Measurements from ENCODE around the gene PCGF1. TPM values are rescaled to one million over a fixed set of nuclear protein-coding genes. Genes with fewer than 3 reads are reported as not detected.

The PCGF1 gene
- total RNA-seq, 1 experiment from 2014 or later: 33.0 TPM

- peaks cover 10% of the 10 kb centered on the region for H3K27me3 ChIP-seq (replicated peaks; ENCODE audit: insufficient read depth, low read depth, low read length, poor library complexity)
- H3K36me3 ChIP-seq (ENCODE audit: insufficient read depth, low read length, poor library complexity, severe bottlenecking): peaks cover 5% of the 10 kb centered on the region
- H3K27ac ChIP-seq (ENCODE audit: low read depth, low read length, poor library complexity, severe bottlenecking): no peak overlapping the region
- intact Hi-C loops (cut with micrococcal nuclease; ENCODE audit: unreplicated experiment): loop anchor here (10.0 kb wide), 1 partner anchor 202 kb away; no protein-coding TSS in a partner anchor
- TF ChIP-seq, protein P1, sequence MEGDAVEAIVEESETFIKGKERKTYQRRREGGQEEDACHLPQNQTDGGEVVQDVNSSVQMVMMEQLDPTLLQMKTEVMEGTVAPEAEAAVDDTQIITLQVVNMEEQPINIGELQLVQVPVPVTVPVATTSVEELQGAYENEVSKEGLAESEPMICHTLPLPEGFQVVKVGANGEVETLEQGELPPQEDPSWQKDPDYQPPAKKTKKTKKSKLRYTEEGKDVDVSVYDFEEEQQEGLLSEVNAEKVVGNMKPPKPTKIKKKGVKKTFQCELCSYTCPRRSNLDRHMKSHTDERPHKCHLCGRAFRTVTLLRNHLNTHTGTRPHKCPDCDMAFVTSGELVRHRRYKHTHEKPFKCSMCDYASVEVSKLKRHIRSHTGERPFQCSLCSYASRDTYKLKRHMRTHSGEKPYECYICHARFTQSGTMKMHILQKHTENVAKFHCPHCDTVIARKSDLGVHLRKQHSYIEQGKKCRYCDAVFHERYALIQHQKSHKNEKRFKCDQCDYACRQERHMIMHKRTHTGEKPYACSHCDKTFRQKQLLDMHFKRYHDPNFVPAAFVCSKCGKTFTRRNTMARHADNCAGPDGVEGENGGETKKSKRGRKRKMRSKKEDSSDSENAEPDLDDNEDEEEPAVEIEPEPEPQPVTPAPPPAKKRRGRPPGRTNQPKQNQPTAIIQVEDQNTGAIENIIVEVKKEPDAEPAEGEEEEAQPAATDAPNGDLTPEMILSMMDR (conservative IDR thresholded peaks at IDR 0.05; ENCODE audit: low read depth, low read length): no peak
- TF ChIP-seq EZH2 (IDR thresholded peaks at IDR 0.05; ENCODE audit: borderline replicate concordance, low read depth, low read length, poor library complexity, severe bottlenecking): no peak
- ChIA-PET CTCF (no interaction called here), POLR2A (ENCODE audit: low non-redundant PET) (no interaction called here)
- BruUV-seq (replicated peaks): no TSS peak
- H3K9me3 ChIP-seq (ENCODE audit: low read depth, low read length, poor library complexity, severe bottlenecking): no peaks in the 10 kb centered on the region
- no peak overlapping the region for H3K4me3 ChIP-seq (ENCODE audit: low read depth, low read length, poor library complexity, severe bottlenecking)
- no peak for DNase-seq (ENCODE audit: low spot score)
- peaks cover 1% of the 10 kb centered on the region for H3K4me1 ChIP-seq (ENCODE audit: insufficient read depth, low read length, poor library complexity, severe bottlenecking)
These were observed 28.9 kb upstream of the PCGF1 start for GRCh38 chr2:74536166-74536950.

GRCh38 chr2:74535440-74535965 lies 28.0 kb upstream of the PCGF1 start:
- intact Hi-C loops (cut with micrococcal nuclease; ENCODE audit: unreplicated experiment): loop anchor here (10.0 kb wide), 1 partner anchor 201 kb away; no protein-coding TSS in a partner anchor
- no peaks in the 10 kb centered on the region for H3K9me3 ChIP-seq (ENCODE audit: low read depth, low read length, poor library complexity, severe bottlenecking)
- no peak overlapping the region for H3K27ac ChIP-seq (ENCODE audit: low read depth, low read length, poor library complexity, severe bottlenecking)
- H3K27me3 ChIP-seq (replicated peaks; ENCODE audit: insufficient read depth, low read depth, low read length, poor library complexity): peaks cover 10% of the 10 kb centered on the region
- H3K4me1 ChIP-seq (ENCODE audit: insufficient read depth, low read length, poor library complexity, severe bottlenecking): peaks cover 8% of the 10 kb centered on the region
- peaks cover 5% of the 10 kb centered on the region for H3K36me3 ChIP-seq (ENCODE audit: insufficient read depth, low read length, poor library complexity, severe bottlenecking)
- ChIA-PET POLR2A (ENCODE audit: low non-redundant PET) (no interaction called here), CTCF (no interaction called here)
- DNase-seq (ENCODE audit: low spot score): no peak
- TF ChIP-seq EZH2 (IDR thresholded peaks at IDR 0.05; ENCODE audit: borderline replicate concordance, low read depth, low read length, poor library complexity, severe bottlenecking): no peak
- TF ChIP-seq, protein P1 (conservative IDR thresholded peaks at IDR 0.05; ENCODE audit: low read depth, low read length): no peak
- no TSS peak for BruUV-seq (replicated peaks)
- no peak overlapping the region for H3K4me3 ChIP-seq (ENCODE audit: low read depth, low read length, poor library complexity, severe bottlenecking)

DNA sequence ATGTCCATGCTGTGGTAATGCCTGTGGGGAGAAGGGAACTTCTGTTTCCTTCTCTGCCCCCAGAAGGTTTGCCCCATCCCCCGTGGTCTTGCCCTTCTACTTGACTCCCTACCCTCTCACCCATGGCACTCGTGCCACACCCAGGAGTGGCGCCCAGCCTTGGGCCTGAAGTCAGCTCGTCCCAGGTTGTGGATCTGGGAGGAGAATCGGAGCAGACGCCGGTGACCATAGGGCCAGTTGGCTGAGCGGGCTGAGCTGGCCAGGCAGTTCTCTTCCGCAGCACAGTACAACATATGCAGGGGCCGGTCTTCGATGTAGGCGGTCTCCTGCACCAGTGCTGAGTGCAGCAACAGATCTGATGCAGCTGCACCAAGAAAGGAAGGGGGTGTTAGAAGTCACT lies 26.9 kb upstream of the PCGF1 start:
- no peak for DNase-seq (ENCODE audit: low spot score)
- peaks cover 5% of the 10 kb centered on the region for H3K36me3 ChIP-seq (ENCODE audit: insufficient read depth, low read length, poor library complexity, severe bottlenecking)
- H3K9me3 ChIP-seq (ENCODE audit: low read depth, low read length, poor library complexity, severe bottlenecking): no peaks in the 10 kb centered on the region
- peaks cover 10% of the 10 kb centered on the region for H3K27me3 ChIP-seq (replicated peaks; ENCODE audit: insufficient read depth, low read depth, low read length, poor library complexity)
- H3K4me1 ChIP-seq (ENCODE audit: insufficient read depth, low read length, poor library complexity, severe bottlenecking): peaks cover 8% of the 10 kb centered on the region
- BruUV-seq (replicated peaks): no TSS peak
- TF ChIP-seq EZH2 (IDR thresholded peaks at IDR 0.05; ENCODE audit: borderline replicate concordance, low read depth, low read length, poor library complexity, severe bottlenecking): no peak
- TF ChIP-seq, protein P1 (conservative IDR thresholded peaks at IDR 0.05; ENCODE audit: low read depth, low read length): no peak
- no peak overlapping the region for H3K4me3 ChIP-seq (ENCODE audit: low read depth, low read length, poor library complexity, severe bottlenecking)
- ChIA-PET CTCF (no interaction called here), POLR2A (ENCODE audit: low non-redundant PET) (no interaction called here)
- intact Hi-C loops (cut with micrococcal nuclease; ENCODE audit: unreplicated experiment): loop anchor here (5.0 to 10.0 kb wide), 2 partner anchors 200 to 282 kb away; no protein-coding TSS in a partner anchor
- H3K27ac ChIP-seq (ENCODE audit: low read depth, low read length, poor library complexity, severe bottlenecking): no peak overlapping the region
